Fibroblast of skin of left biceps (primary cell): Measurements from ENCODE around the gene DLG3.
"Not testable (repeated sequence)": the region's sequence is repeated elsewhere in the genome, so short reads cannot be mapped to it uniquely, and the experiment has no call there.

Source experiments
- DNase-seq, 2 experiments: peaks; one replicate each; pipeline ENCODE4 v3.0.0-alpha.2; 2013; ENCODE audit warnings: low read depth in 2 of 2

DLG3 gene

DNA sequence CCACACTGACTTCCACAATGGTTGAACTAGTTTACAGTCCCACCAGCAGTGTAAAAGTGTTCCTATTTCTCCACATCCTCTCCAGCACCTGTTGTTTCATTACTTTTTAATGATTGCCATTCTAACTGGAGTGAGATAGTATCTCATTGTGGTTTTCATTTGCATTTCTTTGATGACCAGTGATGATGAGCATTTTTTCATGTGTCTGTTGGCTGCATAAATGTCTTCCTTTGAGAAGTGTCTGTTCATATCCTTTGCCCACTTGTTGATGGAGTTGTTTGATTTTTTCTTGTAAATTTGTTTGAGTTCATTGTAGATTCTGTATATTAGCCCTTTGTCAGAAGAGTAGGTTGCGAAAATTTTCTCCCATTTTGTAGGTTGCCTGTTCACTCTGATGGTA, 71.1 kb downstream of the DLG3 start:
- DNase-seq, result not testable (repeated sequence)

- no peak for DNase-seq
Measured at GRCh38 chrX:70525733-70526132, 81.1 kb downstream of the DLG3 start.

GRCh38 chrX:70527053-70527452, 82.4 kb downstream of the DLG3 start:
- no peak for DNase-seq

DNA sequence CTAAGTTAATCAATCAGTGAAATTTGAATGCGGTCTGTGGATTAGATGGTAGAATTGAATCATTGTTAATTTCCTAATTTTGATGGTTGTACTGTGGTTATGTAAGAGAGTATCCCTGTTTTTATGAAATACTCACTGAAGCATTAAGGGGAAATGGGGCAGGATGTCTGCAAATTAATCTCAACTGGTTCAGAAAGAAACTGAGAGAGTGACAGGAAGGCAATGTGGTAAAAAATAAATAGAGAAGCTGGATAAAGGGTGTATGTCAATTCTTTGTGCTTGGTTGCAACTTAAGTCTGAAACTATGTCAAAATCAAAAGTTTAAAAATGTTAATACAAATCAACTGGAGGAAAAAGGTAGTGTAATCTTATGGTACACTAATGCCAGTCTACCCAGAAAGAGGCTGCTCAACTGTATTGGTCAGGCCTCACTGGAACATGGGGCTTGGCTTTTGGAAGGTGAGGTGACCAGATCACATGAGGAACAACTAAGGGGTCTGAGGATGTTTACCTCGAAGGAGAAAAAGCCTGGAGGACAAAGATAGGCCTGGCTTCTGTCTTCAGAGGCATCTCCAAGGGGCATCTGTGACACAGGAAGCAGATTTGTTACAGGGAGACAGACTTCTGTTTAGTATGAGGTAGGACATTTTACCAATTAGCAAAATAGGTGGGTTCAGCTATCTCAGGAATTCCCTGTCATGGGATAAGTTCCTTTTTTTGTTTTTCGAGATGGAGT, 83.1 kb downstream of the DLG3 start:
- DNase-seq, result no peak

DNA sequence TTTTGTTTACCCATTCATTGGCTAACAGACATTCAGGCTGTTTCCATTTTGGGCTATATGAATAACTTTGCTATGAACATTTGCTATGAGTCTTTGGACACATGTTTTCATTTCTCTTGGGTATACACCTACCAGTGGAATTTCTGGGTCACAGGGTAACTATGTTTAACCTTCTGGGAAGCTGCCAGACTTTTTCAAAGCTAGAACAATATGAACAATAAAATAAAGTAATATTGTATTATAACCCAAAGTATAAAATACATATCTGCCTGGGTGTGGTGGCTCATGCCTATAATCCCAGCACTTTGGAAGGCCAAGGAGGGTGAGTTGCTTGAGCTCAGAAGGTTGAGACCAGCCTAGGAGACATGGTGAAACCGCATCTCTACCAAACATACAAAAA, 90.6 kb downstream of the DLG3 start:
- DNase-seq, result no peak

- no peak for DNase-seq
Measured at GRCh38 chrX:70549429-70549828, 104.8 kb downstream of the DLG3 start.

DNA sequence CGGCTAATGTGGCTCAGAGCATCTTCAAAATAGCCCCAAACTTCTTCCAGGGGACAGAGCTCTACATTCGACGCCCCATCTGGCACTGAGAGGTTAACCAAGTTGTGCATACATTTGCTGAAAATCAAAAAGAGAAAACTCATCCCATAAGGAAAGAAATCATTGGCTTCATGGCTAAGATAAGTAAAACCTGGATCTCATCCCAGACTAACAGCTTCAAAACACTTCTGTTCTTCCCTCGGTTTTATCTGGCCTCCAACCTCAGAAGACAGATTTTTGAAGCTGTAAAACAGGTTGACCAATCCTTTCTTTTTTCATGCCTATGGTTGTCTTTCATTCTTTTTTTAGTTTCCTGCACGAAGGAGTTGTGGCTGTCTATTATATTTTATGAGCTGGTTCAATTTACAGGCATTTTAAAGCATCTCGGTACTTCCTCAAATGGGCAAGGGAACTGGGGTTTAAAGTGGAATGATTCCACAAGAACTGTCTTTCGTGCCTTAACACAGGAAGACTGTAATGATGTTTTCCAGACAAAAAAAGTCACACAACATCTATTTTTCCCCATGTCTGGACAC, 107.6 kb downstream of the DLG3 start:
- no peak for DNase-seq

- no peak for DNase-seq
Measured at GRCh38 chrX:70553516-70553915, 108.9 kb downstream of the DLG3 start.

- peak; percentile 14 to 16 for DNase-seq
Measured at GRCh38 chrX:70554081-70554480, 109.4 kb downstream of the DLG3 start.

DNA sequence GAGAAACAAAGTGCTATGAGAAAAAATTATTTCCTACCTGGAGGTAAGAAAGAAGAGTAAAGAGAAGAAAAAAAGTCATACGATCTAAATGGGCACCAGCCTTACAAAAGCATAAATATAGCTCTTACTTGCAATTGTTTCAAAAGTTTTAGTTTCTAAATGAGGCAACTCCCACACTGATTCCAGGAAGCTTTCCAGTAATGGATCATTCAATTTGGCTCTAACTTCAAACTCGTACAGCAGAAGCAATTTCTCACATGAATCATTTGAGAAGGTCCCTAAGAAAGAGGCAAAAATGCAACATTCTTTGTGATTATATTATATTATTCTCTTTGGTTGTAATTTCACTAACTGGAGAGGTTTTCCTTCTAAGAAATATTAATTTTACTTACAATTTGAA, 109.9 kb downstream of the DLG3 start:
- DNase-seq, result no peak

DNA sequence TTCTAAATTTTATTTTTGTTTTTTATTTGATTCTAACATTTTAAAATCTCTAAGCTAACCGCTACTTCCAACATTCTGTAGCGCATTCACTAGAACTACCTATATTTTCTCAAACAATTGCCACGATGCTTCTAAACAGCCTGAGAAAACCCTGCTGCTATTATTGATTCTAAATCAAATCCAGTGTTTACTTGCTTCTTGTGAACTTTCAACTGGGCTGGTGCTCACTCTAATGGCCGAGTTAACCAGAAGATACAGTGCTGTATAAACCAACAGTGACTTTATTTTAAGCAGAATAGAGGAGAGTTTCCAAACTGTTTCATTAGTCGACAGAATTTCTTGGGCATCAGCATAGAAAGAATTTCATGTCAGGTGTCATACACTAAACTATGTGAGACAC, 110.3 kb downstream of the DLG3 start:
- no peak for DNase-seq
